ENCODE results near the gene TFPI. TPM values are rescaled to one million over a fixed set of nuclear protein-coding genes. Genes with fewer than 3 reads are reported as not detected.

Gene TFPI
- total RNA-seq (2022; extraction: Qiagen RNA extraction; ENCODE audit: low read depth), result 22.2 to 62.8 TPM (median 54.6 TPM) in 5 replicates

GRCh38 chr2:187554011-187554703 lies at the start of gene TFPI:
TFPI (minus strand) TSS chr2:187554435; CDS start chr2:187503768, 50,667 bp downstream.

Other genes starting within 250 kb of the TFPI start
- gene CALCRL, start 106.2 kb downstream of the TFPI start, total RNA-seq (2022; extraction: Qiagen RNA extraction; ENCODE audit: low read depth), result 0.09 to 0.19 TPM in 2 of 5 replicates, not detected in the others